ENCODE measurements around the gene SLC16A9.
A peak's percentile ranks its signal among the peaks of the same experiment; 100 is the strongest.

Gene SLC16A9

DNA sequence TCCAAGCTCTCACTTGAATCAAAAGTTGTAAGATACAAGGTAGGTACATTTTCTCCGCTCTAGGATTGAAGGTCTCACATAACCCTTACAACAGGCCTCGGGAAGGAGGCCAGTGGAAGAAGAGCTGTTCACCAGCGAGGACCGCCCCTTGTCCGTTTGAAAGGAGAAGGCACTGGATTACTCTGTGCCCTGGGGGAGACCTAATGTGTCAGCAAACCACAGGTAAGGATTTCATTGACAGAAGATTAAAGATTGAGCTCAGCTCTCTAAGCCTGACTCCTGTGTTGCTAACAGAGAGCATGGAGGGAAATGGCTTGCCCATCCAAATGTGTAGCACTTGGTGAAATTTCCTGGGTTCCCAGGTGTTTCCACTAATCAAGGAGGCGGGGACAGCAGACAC lies 81.2 kb downstream of the SLC16A9 start:
- DNase-seq (ENCODE audit: low spot score), result no peak

- no peak for DNase-seq (ENCODE audit: low spot score)
Observed at GRCh38 chr10:59627366-59628018, 82.2 kb downstream of the SLC16A9 start.

DNA sequence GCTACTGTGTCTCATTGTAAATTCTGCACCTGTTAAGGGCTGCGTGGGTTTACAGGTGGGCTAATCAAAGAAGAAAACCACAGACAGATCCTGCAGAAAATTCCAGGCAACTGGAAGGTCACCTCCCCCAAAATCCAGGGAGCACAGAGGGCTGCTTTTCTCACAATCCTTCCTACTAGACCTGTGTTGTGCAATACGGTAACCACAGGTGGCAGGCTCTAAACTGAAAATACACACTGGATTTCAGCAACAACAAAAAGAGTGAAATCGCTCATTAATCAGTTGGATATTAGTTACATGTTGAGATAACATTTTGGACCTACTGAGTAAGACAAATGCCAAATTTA lies 83.2 kb downstream of the SLC16A9 start:
- DNase-seq (ENCODE audit: low spot score), result no peak

GRCh38 chr10:59625721-59626522 lies 83.7 kb downstream of the SLC16A9 start:
- DNase-seq (ENCODE audit: low spot score), result peak; percentile 56

DNA sequence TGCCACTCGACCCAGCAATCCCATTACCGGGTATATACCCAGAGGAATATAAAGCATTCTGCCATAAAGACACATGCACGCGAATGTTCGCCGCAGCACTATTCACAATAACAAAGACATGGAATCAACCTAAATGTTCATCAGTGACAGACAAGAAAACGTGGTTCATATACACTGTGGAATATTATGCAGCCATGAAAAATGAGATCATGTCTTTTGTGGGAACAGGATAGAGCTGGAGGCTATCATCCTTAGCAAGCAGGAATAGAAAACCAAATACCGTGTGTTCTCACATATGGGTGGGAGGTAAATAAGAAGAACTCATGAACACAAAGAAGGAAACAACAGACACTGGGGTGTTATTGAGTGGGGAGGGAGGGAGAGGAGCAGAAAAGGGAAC lies 84.7 kb downstream of the SLC16A9 start:
- DNase-seq (ENCODE audit: low spot score), result no peak

- DNase-seq (ENCODE audit: low spot score), result no peak
Observed at GRCh38 chr10:59624136-59624535, 85.5 kb downstream of the SLC16A9 start.

DNA sequence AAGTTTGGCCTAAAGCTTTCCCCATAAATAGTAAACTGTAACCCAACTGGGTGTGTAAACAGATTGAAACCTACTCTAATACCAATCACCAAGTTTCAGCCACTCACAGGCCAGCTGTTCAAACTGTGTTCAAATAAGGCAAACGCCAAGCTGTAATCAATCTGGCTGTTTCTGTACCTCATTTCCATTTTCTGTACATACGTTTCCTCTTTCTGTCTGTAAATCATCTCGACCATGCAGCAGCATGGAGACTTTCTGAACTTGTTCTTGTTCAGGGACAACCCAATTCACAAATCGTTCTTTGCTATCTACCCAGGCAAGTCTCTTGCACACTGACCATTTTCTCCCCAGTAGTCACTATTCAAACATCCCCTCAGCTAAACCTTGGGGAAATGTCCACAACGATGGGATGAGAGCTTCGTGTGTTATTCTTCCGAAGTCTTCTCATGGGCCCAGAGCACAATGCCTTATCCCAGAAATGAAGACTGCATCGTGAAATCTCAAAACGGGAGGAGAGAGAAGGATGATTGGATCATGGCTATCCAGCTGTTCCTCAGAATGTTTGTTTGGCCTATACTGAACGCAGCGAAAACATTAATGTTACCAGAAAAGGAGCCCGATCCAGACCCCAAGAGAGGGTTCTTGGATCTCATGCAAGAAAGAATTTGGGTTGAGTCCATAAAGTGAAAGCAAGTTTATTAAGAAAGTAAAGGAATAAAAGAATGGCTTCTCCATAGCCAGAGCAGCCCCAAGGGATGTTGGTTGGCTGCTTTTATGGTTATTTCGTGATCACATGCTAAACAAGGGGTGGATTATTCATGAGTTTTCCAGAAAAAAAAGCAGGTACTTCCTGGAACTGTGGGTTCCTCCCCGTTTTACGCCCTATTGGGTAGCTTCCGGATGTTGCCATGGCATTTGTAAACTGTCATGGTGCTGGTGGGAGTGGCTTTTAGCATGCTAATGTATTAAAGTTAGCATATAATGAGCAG lies 86.2 kb downstream of the SLC16A9 start:
- DNase-seq (ENCODE audit: low spot score), result no peak

GRCh38 chr10:59622320-59623132 lies 87.1 kb downstream of the SLC16A9 start:
- peak; percentile 9 for DNase-seq (ENCODE audit: low spot score)

DNA sequence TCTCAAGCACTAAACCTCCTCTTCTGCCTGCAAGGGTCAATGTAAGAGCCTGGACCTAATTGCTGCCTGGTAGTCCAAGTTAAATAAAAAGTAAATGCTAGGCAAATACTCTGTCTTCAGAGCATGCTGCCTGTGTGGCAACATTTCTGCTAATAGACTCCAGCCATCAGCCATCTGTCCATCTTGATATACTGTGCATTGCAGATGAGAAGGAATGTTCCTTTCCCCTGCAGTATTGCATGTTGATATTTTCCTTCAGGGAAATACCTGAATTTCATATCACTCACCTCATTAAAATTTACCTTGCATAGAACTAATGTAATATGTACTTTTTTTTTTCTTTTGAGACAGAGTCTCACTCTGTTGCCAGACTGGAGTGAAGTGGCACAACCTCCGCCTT lies 87.9 kb downstream of the SLC16A9 start:
- DNase-seq (ENCODE audit: low spot score), result no peak

DNA sequence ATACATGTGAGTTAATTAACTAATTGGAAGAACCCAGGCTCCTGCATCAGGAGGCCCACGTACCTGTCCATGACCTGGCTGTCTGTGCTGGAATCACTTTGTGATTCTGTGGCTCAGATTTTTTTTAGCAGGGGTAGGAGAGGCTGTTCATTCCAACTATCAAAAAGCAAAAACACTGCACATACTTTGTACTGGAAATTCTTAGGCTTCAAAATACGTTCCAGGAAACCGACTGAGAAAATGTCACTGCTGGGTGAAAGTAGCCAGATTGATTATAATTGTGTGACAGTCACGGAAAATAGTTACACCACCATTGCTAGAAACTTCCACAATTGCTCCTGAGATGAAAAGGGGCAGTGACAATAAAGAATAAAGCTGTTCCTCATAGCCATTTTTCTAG lies 91.0 kb downstream of the SLC16A9 start:
- no peak for DNase-seq (ENCODE audit: low spot score)

DNA sequence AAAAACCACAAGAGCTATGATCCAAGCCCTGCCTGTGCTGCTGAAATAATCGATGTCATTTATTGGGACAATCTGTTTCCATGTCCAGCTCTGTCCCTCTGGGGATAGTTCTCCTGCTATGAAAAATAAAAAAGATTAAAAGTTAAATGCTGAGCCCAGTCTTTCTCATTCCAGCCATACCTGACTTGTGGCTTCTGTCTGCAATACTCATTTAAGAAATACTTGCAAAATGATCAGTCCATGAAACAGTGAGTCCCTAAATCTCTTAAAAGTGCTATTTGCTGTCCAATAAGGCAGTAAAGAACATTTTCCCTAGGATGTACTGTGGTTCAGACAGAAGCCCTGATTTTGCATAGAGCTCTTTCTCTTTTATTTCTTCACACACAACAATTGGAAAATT lies 91.7 kb downstream of the SLC16A9 start:
- no peak for DNase-seq (ENCODE audit: low spot score)

- no peak for DNase-seq (ENCODE audit: low spot score)
Observed at GRCh38 chr10:59611048-59611447, 98.6 kb downstream of the SLC16A9 start.

GRCh38 chr10:59607970-59608369 lies 101.7 kb downstream of the SLC16A9 start:
- DNase-seq (ENCODE audit: low spot score), result no peak

DNA sequence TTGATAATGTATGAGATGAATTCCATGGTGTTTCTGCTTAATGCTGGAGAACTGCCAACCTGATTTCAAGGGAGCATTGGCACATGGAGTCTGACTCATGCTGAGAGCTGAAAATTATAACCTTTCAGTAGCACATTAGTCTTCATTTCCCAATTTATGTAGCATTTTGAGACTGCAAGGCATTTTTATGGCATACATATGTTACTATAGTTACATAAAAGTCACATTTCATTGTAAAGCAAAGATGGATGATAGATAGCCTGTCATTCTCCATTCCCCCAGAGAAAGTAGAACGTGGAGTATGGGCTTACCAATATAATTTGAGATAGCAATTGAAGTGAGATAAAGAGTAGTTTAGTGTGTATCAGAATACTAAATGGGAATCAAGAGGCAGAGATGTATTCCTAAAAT lies 103.1 kb downstream of the SLC16A9 start:
- no peak for DNase-seq (ENCODE audit: low spot score)

- no peak for DNase-seq (ENCODE audit: low spot score)
Observed at GRCh38 chr10:59601985-59602384, 107.7 kb downstream of the SLC16A9 start.
